ENCODE results near the gene ZMIZ1.

ZMIZ1 gene

DNA sequence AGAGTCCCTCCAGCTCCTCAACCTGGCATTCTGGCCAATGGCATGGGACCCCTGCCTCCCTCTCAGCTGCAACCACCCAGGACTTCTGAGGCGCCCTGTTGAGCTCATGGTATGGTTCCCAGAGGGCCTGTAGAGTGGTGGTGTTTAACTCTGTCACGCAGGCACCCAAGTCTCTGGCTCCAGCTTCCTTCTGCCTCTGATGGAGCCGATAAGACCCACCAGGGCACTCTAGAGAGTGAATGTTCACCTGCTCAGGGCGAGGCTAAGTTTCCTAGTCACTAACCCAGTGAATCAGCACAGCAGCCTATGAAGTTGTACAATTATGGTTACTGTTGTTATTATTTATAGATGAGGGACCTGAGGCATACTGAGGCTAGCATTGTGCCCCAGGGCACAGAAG is 120.4 kb downstream of the ZMIZ1 start:
- DNase-seq = no peak
- no peaks in the 10 kb centered on the region for H3K9me3 ChIP-seq (ENCODE audit: severe bottlenecking)
- TF ChIP-seq, protein P1, sequence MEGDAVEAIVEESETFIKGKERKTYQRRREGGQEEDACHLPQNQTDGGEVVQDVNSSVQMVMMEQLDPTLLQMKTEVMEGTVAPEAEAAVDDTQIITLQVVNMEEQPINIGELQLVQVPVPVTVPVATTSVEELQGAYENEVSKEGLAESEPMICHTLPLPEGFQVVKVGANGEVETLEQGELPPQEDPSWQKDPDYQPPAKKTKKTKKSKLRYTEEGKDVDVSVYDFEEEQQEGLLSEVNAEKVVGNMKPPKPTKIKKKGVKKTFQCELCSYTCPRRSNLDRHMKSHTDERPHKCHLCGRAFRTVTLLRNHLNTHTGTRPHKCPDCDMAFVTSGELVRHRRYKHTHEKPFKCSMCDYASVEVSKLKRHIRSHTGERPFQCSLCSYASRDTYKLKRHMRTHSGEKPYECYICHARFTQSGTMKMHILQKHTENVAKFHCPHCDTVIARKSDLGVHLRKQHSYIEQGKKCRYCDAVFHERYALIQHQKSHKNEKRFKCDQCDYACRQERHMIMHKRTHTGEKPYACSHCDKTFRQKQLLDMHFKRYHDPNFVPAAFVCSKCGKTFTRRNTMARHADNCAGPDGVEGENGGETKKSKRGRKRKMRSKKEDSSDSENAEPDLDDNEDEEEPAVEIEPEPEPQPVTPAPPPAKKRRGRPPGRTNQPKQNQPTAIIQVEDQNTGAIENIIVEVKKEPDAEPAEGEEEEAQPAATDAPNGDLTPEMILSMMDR (IDR thresholded peaks at IDR 0.05; ENCODE audit: low read depth, low read length) = no peak
- no peak overlapping the region for H3K4me3 ChIP-seq (ENCODE audit: low read depth, low read length)
- H3K27ac ChIP-seq = no peak overlapping the region
- peaks cover 4% of the 10 kb centered on the region for H3K36me3 ChIP-seq
- no peaks in the 10 kb centered on the region for H3K27me3 ChIP-seq (ENCODE audit: insufficient read depth, low read depth, severe bottlenecking)

DNA sequence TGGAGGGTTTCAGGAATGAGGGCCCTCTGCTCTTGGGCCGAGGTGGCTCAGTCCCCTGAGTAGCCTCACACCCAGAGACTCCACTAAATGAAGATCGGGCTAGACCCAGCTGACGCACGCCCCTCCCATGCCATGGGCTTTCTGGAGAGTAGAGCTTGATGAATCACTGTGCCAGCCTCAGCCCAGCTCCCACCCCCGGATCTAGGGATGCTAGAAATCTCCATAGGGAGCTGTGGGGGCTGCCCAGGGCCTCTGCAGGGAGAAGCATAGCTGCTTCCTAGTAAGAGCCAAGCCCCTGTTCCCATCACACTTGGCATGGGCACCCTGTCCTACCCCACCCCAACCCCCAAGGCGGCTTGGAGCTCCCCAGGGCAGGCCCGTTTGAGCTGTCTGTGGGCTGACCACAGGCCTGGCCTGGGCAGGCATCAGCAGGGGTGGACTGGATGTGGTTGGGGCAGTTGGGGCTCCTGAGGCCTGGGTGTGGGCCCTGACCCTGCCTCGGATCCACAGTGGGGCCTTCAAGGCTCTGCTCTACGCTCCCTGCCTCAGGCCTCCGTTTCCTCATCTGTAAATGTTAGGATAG is 121.2 kb downstream of the ZMIZ1 start:
- Histone ChIP-seq H3K4me3 (ENCODE audit: low read depth, low read length) (no peak overlapping the region), H3K27me3 (ENCODE audit: insufficient read depth, low read depth, severe bottlenecking) (no peaks in the 10 kb centered on the region), H3K9me3 (ENCODE audit: severe bottlenecking) (no peaks in the 10 kb centered on the region), H3K36me3 (peaks cover 4% of the 10 kb centered on the region), H3K27ac (no peak overlapping the region)
- no peak for DNase-seq
- TF ChIP-seq, protein P1 (IDR thresholded peaks at IDR 0.05; ENCODE audit: low read depth, low read length) = no peak

DNA sequence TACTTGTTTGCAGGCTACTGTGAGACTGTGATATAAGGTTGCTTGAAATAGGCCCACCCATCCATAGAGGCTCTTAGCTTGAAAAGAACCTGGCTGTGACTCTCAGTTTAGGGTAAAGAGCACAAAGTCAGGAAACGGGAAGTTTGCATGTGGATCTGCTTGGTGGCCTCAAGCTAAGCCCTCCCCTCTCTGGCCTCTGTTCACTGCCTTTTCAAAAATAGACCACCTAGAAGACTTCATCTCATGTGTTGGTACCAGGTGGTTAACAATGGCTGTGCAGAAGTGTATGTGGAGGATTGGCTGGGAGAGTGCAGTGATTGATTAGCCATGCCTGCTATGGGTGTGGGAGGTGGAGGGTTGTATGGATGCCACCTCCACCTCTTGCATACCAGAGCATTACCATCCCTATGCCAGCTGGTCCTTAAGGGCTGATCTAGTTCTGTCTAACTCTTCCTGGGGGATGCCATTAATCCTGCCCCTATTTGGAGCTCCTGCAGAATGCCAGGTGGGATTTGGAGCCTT is 122.0 kb downstream of the ZMIZ1 start:
- no peak overlapping the region for H3K27ac ChIP-seq
- H3K36me3 ChIP-seq = peaks cover 4% of the 10 kb centered on the region
- no peaks in the 10 kb centered on the region for H3K9me3 ChIP-seq (ENCODE audit: severe bottlenecking)
- no peak overlapping the region for H3K4me3 ChIP-seq (ENCODE audit: low read depth, low read length)
- no peak for DNase-seq
- TF ChIP-seq, protein P1 (IDR thresholded peaks at IDR 0.05; ENCODE audit: low read depth, low read length) = no peak
- H3K27me3 ChIP-seq (ENCODE audit: insufficient read depth, low read depth, severe bottlenecking) = no peaks in the 10 kb centered on the region

DNA sequence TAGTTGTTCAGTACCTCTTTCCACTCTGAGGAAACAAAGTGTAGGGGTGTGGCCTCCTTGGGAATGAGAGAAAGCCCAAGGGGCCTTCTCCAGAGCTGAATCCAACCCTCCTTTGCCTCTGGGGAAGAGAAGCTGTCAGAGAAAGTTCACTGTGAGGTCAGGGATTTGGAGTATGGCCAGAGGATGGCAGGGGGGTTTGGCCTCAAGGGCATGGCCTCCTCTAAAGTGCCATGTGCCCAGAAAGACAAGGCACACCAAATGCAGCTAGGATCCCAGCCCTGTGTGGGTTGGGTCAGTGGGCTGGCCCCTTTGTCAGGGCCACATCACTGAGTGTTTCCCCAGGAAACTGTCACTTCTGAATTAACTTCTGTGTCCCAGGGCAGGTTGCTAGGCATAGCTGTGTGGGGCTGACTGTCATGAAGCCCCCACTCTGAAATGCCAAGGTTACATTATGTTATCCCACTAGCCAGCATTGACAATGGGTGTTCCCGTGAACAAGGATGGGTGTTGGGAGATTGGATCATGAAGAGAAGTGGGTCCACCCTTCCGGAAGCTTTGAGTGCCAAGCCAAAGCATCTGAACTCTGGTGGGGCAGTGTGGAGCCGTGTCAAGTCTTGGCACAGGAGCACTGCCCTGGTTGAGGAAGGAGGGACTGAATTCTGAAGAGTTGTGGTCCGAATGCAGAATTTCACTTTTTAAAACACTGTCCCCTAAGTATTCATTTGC is 123.3 kb downstream of the ZMIZ1 start:
- no peaks in the 10 kb centered on the region for H3K9me3 ChIP-seq (ENCODE audit: severe bottlenecking)
- H3K36me3 ChIP-seq = peaks cover 4% of the 10 kb centered on the region
- TF ChIP-seq, protein P1 (IDR thresholded peaks at IDR 0.05; ENCODE audit: low read depth, low read length) = no peak
- no peak overlapping the region for H3K4me3 ChIP-seq (ENCODE audit: low read depth, low read length)
- DNase-seq = no peak
- H3K27me3 ChIP-seq (ENCODE audit: insufficient read depth, low read depth, severe bottlenecking) = no peaks in the 10 kb centered on the region
- no peak overlapping the region for H3K27ac ChIP-seq

DNA sequence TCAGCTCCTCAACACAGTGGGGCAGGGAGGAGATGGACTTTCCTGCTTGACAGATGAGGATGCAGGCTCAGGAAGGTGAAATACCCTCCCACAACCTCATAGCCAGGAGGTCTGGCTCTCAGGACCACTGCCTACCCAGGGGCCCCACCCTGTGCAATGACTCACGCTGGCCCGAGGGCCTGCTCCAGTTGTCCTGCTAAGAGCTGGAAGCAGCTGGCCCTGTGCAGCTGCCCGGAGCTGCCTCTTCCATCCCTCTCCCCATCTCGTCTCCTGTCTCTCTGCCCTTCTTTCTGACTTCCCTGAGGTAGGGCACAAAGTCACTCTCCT is 123.9 kb downstream of the ZMIZ1 start:
- H3K4me3 ChIP-seq (ENCODE audit: low read depth, low read length) = no peak overlapping the region
- H3K36me3 ChIP-seq = peaks cover 4% of the 10 kb centered on the region
- no peak for DNase-seq
- no peak overlapping the region for H3K27ac ChIP-seq
- H3K9me3 ChIP-seq (ENCODE audit: severe bottlenecking) = no peaks in the 10 kb centered on the region
- TF ChIP-seq, protein P1 (IDR thresholded peaks at IDR 0.05; ENCODE audit: low read depth, low read length) = no peak
- no peaks in the 10 kb centered on the region for H3K27me3 ChIP-seq (ENCODE audit: insufficient read depth, low read depth, severe bottlenecking)

Data from WERI-Rb-1 (cell line).